WTC11 (cell line): ENCODE results near the gene SLC12A4. TPM values are rescaled to one million over a fixed set of nuclear protein-coding genes. Genes with fewer than 3 reads are reported as not detected.

ENCODE experiments used
- ATAC-seq: fragments of 200-7000 bp; cut with Tn5 transposase; 2 replicates; pipeline ENCODE4 v1.10.0; 2021; ENCODE audit warnings: mild to moderate bottlenecking, moderate library complexity
- CTCF ChIA-PET: fragments of 300-600 bp; sonication (Branson Sonifier 250); formaldehyde crosslinking; loops from one replicate; lab custom pipeline; 2021; ENCODE audit warnings: antibody characterized with exemption; lab: Charles Lee
- POLR2A ChIA-PET: fragments of 350-600 bp; sonication (Branson Sonifier 250); formaldehyde crosslinking; loops from one replicate; lab custom pipeline; 2021; ENCODE audit warnings: antibody characterized with exemption; lab: Charles Lee
- DNase-seq: peaks from one replicate; pipeline ENCODE4 v3.0.0; 2021; ENCODE audit warnings: low spot score
- H3K27ac Mint-ChIP-seq: 2 replicates; pipeline ENCODE4 v1.8.0; 2021; ENCODE audit warnings: mixed read lengths
- H3K27me3 Mint-ChIP-seq: 2 replicates; pipeline ENCODE4 v1.8.0; 2021; ENCODE audit warnings: low read depth, mild to moderate bottlenecking, moderate library complexity, mixed read lengths
- H3K36me3 Mint-ChIP-seq: 2 replicates; pipeline ENCODE4 v1.8.0; 2021; ENCODE audit warnings: mixed read lengths
- H3K4me1 Mint-ChIP-seq: 2 replicates; pipeline ENCODE4 v1.8.0; 2022; ENCODE audit warnings: mixed read lengths
- H3K4me3 Mint-ChIP-seq: 2 replicates; pipeline ENCODE4 v1.8.0; 2021; ENCODE audit warnings: mild to moderate bottlenecking, moderate library complexity, mixed read lengths
- H3K9me3 Mint-ChIP-seq: 2 replicates; pipeline ENCODE4 v1.8.0; 2021; ENCODE audit warnings: mixed read lengths
- ETV6 ChIP-seq: sonication (generic); formaldehyde crosslinking; IDR thresholded peaks from 2 replicates; pipeline ENCODE4 v1.8.1; 2022; ENCODE audit warnings: mild to moderate bottlenecking, missing genetic modification reagents
- FOXK1 ChIP-seq: sonication (generic); formaldehyde crosslinking; IDR thresholded peaks from 2 replicates; pipeline ENCODE4 v1.8.0; 2022; ENCODE audit warnings: mild to moderate bottlenecking, moderate library complexity, missing genetic modification reagents
- HMGXB4 ChIP-seq: sonication (generic); formaldehyde crosslinking; IDR thresholded peaks from 2 replicates; pipeline ENCODE4 v1.8.1; 2023; ENCODE audit warnings: mild to moderate bottlenecking, moderate library complexity, missing genetic modification reagents
- IRF1 ChIP-seq: sonication (generic); formaldehyde crosslinking; IDR thresholded peaks from 2 replicates; pipeline ENCODE4 v1.8.0; 2023; ENCODE audit warnings: missing genetic modification reagents
- KAT7 ChIP-seq: sonication (generic); formaldehyde crosslinking; IDR thresholded peaks from 2 replicates; pipeline ENCODE4 v1.8.1; 2023; ENCODE audit warnings: missing genetic modification reagents, mild to moderate bottlenecking, borderline replicate concordance
- MAX ChIP-seq: sonication (generic); formaldehyde crosslinking; IDR thresholded peaks from 2 replicates; pipeline ENCODE4 v1.8.0; 2022; ENCODE audit warnings: mild to moderate bottlenecking, missing genetic modification reagents
- RELA ChIP-seq: sonication (generic); formaldehyde crosslinking; IDR thresholded peaks from 2 replicates; pipeline ENCODE4 v1.8.1; 2022; ENCODE audit warnings: missing genetic modification reagents, mild to moderate bottlenecking, borderline replicate concordance
- SMAD3 ChIP-seq: sonication (generic); formaldehyde crosslinking; IDR thresholded peaks from 2 replicates; pipeline ENCODE4 v1.8.0; 2022; ENCODE audit warnings: missing genetic modification reagents, mild to moderate bottlenecking, borderline replicate concordance
- SP1 ChIP-seq: sonication (generic); formaldehyde crosslinking; conservative IDR thresholded peaks from 2 replicates; pipeline ENCODE4 v1.8.1; 2022; ENCODE audit warnings: missing genetic modification reagents
- USF1 ChIP-seq: sonication (generic); formaldehyde crosslinking; IDR thresholded peaks from 2 replicates; pipeline ENCODE4 v1.8.0; 2022; ENCODE audit warnings: mild to moderate bottlenecking, missing genetic modification reagents
- ZNF232 ChIP-seq: sonication (generic); formaldehyde crosslinking; IDR thresholded peaks from 2 replicates; pipeline ENCODE4 v1.8.0; 2022; ENCODE audit warnings: mild to moderate bottlenecking, missing genetic modification reagents
- ZNF263 ChIP-seq: sonication (generic); formaldehyde crosslinking; IDR thresholded peaks from 2 replicates; pipeline ENCODE4 v1.8.1; 2022; ENCODE audit warnings: low read depth, mild to moderate bottlenecking, moderate library complexity, missing genetic modification reagents
- ZNF317 ChIP-seq: sonication (generic); formaldehyde crosslinking; IDR thresholded peaks from 2 replicates; pipeline ENCODE4 v1.8.1; 2023; ENCODE audit warnings: low read depth, mild to moderate bottlenecking, moderate library complexity, missing genetic modification reagents, borderline replicate concordance
- total RNA-seq: library from RNA; stranded (reverse); gene quantifications from 3 replicates; pipeline ENCODE4 v1.2.3, GENCODE V29; 2021
- TF ChIP-seq, protein P1 (sequence below): sonication (generic); formaldehyde crosslinking; IDR thresholded peaks from 2 replicates; pipeline ENCODE4 v1.8.1; 2022; ENCODE audit warnings: mild to moderate bottlenecking, moderate library complexity, missing genetic modification reagents
- TF ChIP-seq, protein P2 (sequence below): sonication (generic); formaldehyde crosslinking; IDR thresholded peaks from 2 replicates; pipeline ENCODE4 v1.8.1; 2022; ENCODE audit warnings: mild to moderate bottlenecking, missing genetic modification reagents, moderate library complexity, borderline replicate concordance
- TF ChIP-seq, protein P3 (sequence below): sonication (generic); formaldehyde crosslinking; IDR thresholded peaks from 2 replicates; pipeline ENCODE4 v1.8.1; 2023; ENCODE audit warnings: mild to moderate bottlenecking, missing genetic modification reagents, borderline replicate concordance

Gene SLC12A4
- total RNA-seq, 1 experiment from 2014 or later = 94.1 TPM

GRCh38 chr16:67993207-67994039, 25.0 kb upstream of the SLC12A4 start (continued):
- TF ChIP-seq ZNF232 (CRISPR knock-in tag) (no peak), SMAD3 (CRISPR knock-in tag) (0 out of 2 replicates have a peak, but pooled peaks have one; percentile 51), USF1 (CRISPR knock-in tag) (0 out of 2 replicates have a peak, but pooled peaks have one; percentile 34), MAX (peak; percentile 88), SP1 (CRISPR knock-in tag) (peak; percentile 61), ZNF263 (peak; percentile 92), HMGXB4 (CRISPR knock-in tag) (no peak), RELA (peak; percentile 38; the same call in 1 of the 2 replicates)
- TF ChIP-seq, protein P1, sequence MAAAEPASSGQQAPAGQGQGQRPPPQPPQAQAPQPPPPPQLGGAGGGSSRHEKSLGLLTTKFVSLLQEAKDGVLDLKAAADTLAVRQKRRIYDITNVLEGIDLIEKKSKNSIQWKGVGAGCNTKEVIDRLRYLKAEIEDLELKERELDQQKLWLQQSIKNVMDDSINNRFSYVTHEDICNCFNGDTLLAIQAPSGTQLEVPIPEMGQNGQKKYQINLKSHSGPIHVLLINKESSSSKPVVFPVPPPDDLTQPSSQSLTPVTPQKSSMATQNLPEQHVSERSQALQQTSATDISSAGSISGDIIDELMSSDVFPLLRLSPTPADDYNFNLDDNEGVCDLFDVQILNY (CRISPR knock-in tag) = 0 out of 2 replicates have a peak, but pooled peaks have one; percentile 55
- TF ChIP-seq, protein P2, sequence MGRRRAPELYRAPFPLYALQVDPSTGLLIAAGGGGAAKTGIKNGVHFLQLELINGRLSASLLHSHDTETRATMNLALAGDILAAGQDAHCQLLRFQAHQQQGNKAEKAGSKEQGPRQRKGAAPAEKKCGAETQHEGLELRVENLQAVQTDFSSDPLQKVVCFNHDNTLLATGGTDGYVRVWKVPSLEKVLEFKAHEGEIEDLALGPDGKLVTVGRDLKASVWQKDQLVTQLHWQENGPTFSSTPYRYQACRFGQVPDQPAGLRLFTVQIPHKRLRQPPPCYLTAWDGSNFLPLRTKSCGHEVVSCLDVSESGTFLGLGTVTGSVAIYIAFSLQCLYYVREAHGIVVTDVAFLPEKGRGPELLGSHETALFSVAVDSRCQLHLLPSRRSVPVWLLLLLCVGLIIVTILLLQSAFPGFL = 0 out of 2 replicates have a peak, but pooled peaks have one; percentile 51

DNA sequence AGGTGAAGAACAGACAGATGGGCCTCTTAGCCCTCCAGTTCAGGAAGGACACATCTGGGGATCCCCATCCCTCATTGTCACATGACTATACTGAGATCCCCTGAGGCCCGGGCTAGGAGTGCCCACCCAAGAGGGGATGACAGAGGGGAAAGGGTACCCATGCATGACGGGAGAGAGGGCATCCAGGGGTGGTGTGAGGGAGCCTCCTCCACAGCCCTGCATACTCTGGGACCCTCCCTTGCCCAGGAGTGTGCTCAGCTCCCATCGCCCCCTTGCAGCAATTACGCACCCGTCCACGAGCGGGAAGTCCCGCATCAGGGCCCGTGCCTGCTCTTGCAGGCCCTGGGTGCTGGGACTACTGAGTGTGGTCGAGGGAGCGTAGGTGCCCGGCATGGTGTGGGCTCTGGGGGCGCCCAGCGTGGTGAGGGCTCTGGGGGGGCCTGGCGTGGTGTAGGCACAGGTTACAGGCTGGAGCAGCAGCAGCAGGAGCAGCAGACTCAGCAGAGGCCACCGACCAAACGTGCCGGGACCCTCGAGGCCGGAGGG, 24.3 kb upstream of the SLC12A4 start:
- CTCF ChIA-PET = interaction anchor here (0.6 to 1.8 kb wide), 6 partner anchors 12 to 242 kb away, joined by 3 to 9 read pairs (median 4); no protein-coding TSS in a partner anchor
- ATAC-seq (peak; percentile 8; the same call in 1 of the 2 replicates), DNase-seq (no peak)
- POLR2A ChIA-PET = no interaction called here
- Mint-ChIP-seq H3K4me1 (no peaks in the 10 kb centered on the region), H3K4me3 (no peak overlapping the region), H3K27ac (no peak overlapping the region), H3K27me3 (peaks cover 20% of the 10 kb centered on the region), H3K9me3 (no peaks in the 10 kb centered on the region), H3K36me3 (no peaks in the 10 kb centered on the region)
- TF ChIP-seq, protein P3, sequence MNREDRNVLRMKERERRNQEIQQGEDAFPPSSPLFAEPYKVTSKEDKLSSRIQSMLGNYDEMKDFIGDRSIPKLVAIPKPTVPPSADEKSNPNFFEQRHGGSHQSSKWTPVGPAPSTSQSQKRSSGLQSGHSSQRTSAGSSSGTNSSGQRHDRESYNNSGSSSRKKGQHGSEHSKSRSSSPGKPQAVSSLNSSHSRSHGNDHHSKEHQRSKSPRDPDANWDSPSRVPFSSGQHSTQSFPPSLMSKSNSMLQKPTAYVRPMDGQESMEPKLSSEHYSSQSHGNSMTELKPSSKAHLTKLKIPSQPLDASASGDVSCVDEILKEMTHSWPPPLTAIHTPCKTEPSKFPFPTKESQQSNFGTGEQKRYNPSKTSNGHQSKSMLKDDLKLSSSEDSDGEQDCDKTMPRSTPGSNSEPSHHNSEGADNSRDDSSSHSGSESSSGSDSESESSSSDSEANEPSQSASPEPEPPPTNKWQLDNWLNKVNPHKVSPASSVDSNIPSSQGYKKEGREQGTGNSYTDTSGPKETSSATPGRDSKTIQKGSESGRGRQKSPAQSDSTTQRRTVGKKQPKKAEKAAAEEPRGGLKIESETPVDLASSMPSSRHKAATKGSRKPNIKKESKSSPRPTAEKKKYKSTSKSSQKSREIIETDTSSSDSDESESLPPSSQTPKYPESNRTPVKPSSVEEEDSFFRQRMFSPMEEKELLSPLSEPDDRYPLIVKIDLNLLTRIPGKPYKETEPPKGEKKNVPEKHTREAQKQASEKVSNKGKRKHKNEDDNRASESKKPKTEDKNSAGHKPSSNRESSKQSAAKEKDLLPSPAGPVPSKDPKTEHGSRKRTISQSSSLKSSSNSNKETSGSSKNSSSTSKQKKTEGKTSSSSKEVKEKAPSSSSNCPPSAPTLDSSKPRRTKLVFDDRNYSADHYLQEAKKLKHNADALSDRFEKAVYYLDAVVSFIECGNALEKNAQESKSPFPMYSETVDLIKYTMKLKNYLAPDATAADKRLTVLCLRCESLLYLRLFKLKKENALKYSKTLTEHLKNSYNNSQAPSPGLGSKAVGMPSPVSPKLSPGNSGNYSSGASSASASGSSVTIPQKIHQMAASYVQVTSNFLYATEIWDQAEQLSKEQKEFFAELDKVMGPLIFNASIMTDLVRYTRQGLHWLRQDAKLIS (CRISPR knock-in tag) = no peak
- TF ChIP-seq ETV6 (0 out of 2 replicates have a peak, but pooled peaks have one; percentile 14), KAT7 (CRISPR knock-in tag) (no peak), ZNF232 (CRISPR knock-in tag) (no peak), HMGXB4 (CRISPR knock-in tag) (no peak), IRF1 (CRISPR knock-in tag) (no peak), ZNF317 (CRISPR knock-in tag) (no peak), ZNF263 (no peak), FOXK1 (no peak)
